HAP-1 (cell line): ENCODE results near the gene SHC4.
A peak's percentile ranks its signal among the peaks of the same experiment; 100 is the strongest.

Source experiments
- DNase-seq, 2 experiments: peaks; one replicate each; pipeline ENCODE4 v3.0.0-alpha.2; 2016 to 2020; ENCODE audit warnings: low spot score in 2 of 2
- H3K27me3 ChIP-seq: fragments of 250-450 bp; sonication (Bioruptor Pico); 2 replicates; pipeline ENCODE4 v1.5.1; 2020; ENCODE audit warnings: low read depth, mild to moderate bottlenecking, moderate library complexity
- H3K36me3 ChIP-seq: fragments of 250-450 bp; sonication (Bioruptor Pico); replicated peaks from 2 replicates; pipeline ENCODE4 v1.5.1; 2020; ENCODE audit warnings: mild to moderate bottlenecking
- H3K4me1 ChIP-seq: fragments of 250-450 bp; sonication (Bioruptor Pico); 2 replicates; pipeline ENCODE4 v1.5.1; 2020; ENCODE audit warnings: mild to moderate bottlenecking
- H3K4me3 ChIP-seq: fragments of 250-450 bp; sonication (Bioruptor Pico); 2 replicates; pipeline ENCODE4 v1.5.1; 2020; ENCODE audit warnings: mild to moderate bottlenecking, moderate library complexity
- H3K9me3 ChIP-seq: fragments of 250-450 bp; sonication (Bioruptor Pico); 2 replicates; pipeline ENCODE4 v1.5.1; 2020; ENCODE audit warnings: mild to moderate bottlenecking, moderate library complexity
- in situ Hi-C: fragments of 300-500 bp; cut with MboI; formaldehyde crosslinking; loops from 3 replicates; pipeline ENCODE4 v1.14.3; 2020; ENCODE audit warnings: low sequenced_read_pairs, inconsistent platforms, mixed read lengths

SHC4 gene

DNA sequence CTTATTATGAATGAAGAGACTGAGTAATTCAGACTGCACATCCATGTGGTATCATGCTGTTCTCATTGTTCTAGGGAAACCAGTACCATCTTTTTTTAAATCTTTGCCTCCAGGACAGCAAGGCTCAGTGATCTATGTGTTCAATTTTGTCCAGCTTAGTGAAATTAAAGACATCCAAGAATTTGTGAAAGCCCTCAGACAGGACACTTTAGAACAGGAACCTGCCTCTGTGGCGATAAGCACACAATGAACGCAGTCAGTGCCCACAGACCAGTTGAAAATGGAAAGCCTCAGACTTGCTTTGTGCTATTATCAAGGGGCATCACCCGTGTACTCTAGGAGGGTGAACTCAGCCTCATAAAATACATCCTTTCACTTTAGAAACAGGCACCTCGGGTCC, 65.7 kb downstream of the SHC4 start:
- in situ Hi-C loops, result no loop called here
- Histone ChIP-seq H3K4me3 (no peak overlapping the region), H3K4me1 (no peaks in the 10 kb centered on the region; the same call in 1 of the 2 replicates), H3K27me3 (no peaks in the 10 kb centered on the region), H3K9me3 (no peaks in the 10 kb centered on the region), H3K36me3 (no peaks in the 10 kb centered on the region)
- no peak for DNase-seq

DNA sequence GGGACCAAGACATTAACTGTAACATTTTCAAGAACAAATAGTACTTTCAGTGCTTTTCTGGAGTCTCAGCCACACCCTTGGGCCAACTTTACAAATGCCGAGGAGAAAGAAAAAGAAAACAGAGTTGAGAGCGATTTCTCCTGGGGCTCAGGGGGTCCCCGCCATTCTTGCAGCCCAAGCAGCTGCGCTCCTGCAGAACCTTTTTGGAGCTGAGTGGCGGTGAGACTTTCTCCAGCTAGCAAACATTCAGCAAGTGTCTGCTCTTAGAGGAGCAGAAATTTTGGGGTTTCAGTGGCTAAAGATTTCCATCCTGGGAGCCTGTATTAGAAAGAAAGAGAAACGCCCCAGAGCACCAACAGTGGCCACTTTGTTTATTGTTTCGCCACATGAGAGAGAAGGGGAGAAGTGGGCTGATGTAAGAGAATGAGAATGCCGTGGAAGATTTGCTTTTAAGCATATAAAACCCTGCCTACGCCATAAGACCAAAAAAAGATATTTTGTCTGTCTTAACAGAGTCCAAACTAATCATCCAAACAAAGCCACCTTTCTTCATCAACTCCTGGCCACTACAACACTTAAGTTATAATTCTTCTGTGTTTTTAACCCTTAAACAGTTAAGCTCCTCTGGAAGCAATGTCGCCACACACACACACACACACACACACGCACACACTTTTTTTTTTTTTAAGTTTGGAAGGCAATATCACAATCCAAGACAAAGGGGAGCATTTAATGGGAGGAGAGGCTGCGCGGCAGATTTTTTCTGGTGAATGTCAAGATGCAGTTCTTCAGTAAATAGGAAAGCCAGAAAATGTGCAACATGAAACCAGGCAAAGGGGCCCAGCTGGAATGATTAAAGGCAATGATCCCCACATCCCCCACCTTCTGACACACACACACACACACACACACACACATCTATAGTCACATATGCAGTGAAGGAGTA, 66.6 kb downstream of the SHC4 start:
- no peaks in the 10 kb centered on the region for H3K9me3 ChIP-seq
- no peaks in the 10 kb centered on the region; the same call in 1 of the 2 replicates for H3K4me1 ChIP-seq
- DNase-seq, result no peak
- H3K36me3 ChIP-seq, result no peaks in the 10 kb centered on the region
- in situ Hi-C loops, result no loop called here
- no peaks in the 10 kb centered on the region for H3K27me3 ChIP-seq
- H3K4me3 ChIP-seq, result no peak overlapping the region

DNA sequence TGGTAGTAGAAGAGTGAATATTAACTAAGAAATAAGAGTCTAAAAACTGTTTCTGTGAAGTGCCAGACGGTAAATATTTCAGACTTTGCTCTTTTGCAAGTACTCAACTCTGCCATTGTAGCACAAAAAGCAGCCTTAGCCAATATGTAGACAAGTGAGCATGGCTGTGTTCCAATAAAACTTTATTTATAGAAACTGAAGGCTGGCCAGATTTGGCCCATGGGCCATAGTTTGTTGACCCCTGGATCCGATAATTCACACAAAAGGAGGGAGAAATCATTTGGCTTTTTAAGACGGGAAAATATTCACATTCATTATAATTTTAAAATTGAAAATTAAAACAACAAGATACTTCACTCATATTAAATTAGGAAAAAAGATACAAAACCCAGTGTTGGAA, 70.4 kb downstream of the SHC4 start:
- DNase-seq, result no peak
- Histone ChIP-seq H3K9me3 (no peaks in the 10 kb centered on the region), H3K27me3 (no peaks in the 10 kb centered on the region), H3K4me1 (peaks cover 6% of the 10 kb centered on the region), H3K4me3 (no peak overlapping the region), H3K36me3 (no peaks in the 10 kb centered on the region)
- in situ Hi-C loops, result no loop called here

DNA sequence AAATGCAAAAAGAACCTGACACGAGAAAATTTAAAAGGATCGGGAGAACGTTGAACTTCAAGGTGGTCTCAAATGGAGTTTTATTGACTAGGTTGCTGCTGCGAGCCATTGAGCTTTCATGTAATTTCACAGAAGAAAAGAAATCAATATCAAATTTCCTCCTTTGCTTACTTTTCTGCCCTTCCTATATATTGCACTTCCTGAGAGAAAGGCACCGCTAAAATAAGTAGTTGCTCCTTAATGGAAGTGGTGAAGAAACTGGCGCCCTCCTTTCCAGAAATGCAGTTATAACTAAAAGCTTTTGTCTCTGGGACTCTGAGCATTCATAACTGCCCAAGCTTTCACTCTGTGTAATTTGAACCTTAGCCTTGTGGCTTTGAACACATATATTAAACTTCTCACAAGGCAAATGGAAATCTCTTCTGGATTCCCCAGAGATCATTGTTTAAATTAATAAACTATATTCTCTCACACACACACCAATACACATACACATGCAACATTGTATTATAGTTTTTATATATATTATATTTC, 72.4 kb downstream of the SHC4 start:
- DNase-seq, result peak in 1 of 2 experiments; percentile 22
- in situ Hi-C loops, result no loop called here
- Histone ChIP-seq H3K27me3 (no peaks in the 10 kb centered on the region), H3K4me1 (peaks cover 6% of the 10 kb centered on the region), H3K9me3 (no peaks in the 10 kb centered on the region), H3K4me3 (no peak overlapping the region), H3K36me3 (no peaks in the 10 kb centered on the region)

GRCh38 chr15:48890375-48890972, 73.2 kb downstream of the SHC4 start:
- no peak for DNase-seq
- in situ Hi-C loops, result no loop called here
- no peaks in the 10 kb centered on the region for H3K27me3 ChIP-seq
- no peaks in the 10 kb centered on the region for H3K36me3 ChIP-seq
- H3K4me3 ChIP-seq, result no peak overlapping the region
- no peaks in the 10 kb centered on the region for H3K9me3 ChIP-seq
- H3K4me1 ChIP-seq, result peaks cover 6% of the 10 kb centered on the region

DNA sequence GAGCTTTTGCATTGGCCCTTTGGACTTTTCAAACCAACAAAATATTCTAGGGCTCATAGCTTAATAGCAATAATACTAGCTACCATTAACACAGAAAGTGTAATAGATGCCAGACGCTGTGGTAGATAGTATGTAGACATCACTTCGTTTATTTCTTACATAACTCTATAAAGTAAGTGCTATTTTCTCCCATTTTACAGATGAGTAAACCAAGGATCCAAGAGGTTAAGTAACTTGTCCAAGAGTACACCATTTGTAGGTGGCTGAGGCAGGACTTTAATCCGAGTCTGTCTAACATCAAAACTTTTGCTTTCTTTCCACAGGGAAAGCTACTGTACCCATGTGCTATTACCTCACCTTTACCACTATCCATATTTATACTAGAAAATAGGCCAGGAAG, 73.8 kb downstream of the SHC4 start:
- Histone ChIP-seq H3K4me3 (no peak overlapping the region), H3K36me3 (no peaks in the 10 kb centered on the region), H3K4me1 (peaks cover 6% of the 10 kb centered on the region), H3K9me3 (no peaks in the 10 kb centered on the region), H3K27me3 (no peaks in the 10 kb centered on the region)
- no peak for DNase-seq
- in situ Hi-C loops, result no loop called here

- DNase-seq, result no peak
- no peak overlapping the region for H3K4me3 ChIP-seq
- in situ Hi-C loops, result no loop called here
These were observed 74.9 kb downstream of the SHC4 start for GRCh38 chr15:48888836-48889235.

DNA sequence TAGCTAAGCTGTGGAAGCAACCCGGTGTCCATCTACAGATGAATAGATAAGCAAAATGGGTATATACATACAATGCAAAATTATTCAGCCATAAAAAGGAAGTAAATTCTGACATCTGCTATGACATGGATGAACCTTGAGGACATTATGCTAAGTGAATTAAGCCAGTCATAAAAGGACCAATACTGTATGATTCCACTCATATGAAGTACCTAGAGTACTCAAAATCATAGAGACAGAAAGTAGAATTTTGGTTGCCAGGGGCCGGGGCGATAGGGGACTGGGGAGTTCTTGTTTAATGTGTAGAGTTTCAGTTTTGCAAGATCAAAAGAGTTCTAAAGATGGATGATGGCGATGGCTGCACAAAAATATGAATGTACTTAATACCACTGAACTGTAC, 75.5 kb downstream of the SHC4 start:
- Histone ChIP-seq H3K4me3 (no peak overlapping the region), H3K9me3 (no peaks in the 10 kb centered on the region), H3K27me3 (no peaks in the 10 kb centered on the region), H3K4me1 (peaks cover 6% of the 10 kb centered on the region), H3K36me3 (no peaks in the 10 kb centered on the region)
- in situ Hi-C loops, result no loop called here
- DNase-seq, result no peak

More at GRCh38 chr15:48888836-48889235, 74.9 kb downstream of the SHC4 start:
- Histone ChIP-seq H3K4me1 (peaks cover 6% of the 10 kb centered on the region), H3K9me3 (no peaks in the 10 kb centered on the region), H3K36me3 (no peaks in the 10 kb centered on the region), H3K27me3 (no peaks in the 10 kb centered on the region)

DNA sequence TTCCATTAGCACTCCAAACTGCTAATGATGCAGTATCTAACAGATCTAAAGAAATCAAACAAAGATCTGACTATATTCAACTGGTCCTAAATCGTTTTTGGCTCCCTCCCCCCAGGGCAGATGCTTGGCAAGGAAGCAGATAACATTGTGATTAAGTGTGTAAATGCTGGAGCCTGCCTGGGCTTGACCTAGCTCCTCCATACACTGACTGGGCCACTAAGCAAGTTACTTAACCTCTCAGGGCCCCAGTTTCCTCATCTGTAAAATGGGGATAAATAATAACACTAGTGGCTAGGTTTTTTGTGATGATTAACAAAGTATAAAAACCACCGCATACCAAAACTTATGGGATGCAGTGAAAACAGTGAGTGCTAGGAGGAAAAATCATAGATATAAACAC, 76.6 kb downstream of the SHC4 start:
- DNase-seq, result no peak

DNA sequence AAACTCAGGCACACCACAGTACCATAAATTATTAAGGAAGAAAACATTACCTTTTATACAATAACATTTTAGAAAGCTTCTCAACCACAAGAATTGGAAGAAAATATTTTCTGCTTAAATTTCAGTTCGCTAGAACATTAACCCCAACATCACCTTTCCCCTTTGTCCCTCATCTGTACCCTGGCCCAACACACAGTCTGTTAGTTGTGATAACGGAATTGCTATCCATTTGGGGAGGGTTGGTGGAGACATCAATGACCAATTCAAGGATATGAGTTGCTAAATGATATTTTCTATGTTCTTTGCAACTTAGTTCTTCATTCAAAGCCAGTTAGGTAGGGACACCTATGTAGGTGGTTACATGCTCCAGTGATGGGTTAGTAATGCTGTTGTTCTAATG, 80.0 kb downstream of the SHC4 start:
- Histone ChIP-seq H3K9me3 (no peaks in the 10 kb centered on the region), H3K27me3 (no peaks in the 10 kb centered on the region), H3K36me3 (no peaks in the 10 kb centered on the region), H3K4me1 (peaks cover 6% of the 10 kb centered on the region), H3K4me3 (no peak overlapping the region)
- DNase-seq, result no peak
- in situ Hi-C loops, result no loop called here

More for the DNA sequence above, 76.6 kb downstream of the SHC4 start:
- Histone ChIP-seq H3K4me1 (peaks cover 6% of the 10 kb centered on the region), H3K36me3 (no peaks in the 10 kb centered on the region), H3K27me3 (no peaks in the 10 kb centered on the region), H3K9me3 (no peaks in the 10 kb centered on the region), H3K4me3 (no peak overlapping the region)
- in situ Hi-C loops, result no loop called here

DNA sequence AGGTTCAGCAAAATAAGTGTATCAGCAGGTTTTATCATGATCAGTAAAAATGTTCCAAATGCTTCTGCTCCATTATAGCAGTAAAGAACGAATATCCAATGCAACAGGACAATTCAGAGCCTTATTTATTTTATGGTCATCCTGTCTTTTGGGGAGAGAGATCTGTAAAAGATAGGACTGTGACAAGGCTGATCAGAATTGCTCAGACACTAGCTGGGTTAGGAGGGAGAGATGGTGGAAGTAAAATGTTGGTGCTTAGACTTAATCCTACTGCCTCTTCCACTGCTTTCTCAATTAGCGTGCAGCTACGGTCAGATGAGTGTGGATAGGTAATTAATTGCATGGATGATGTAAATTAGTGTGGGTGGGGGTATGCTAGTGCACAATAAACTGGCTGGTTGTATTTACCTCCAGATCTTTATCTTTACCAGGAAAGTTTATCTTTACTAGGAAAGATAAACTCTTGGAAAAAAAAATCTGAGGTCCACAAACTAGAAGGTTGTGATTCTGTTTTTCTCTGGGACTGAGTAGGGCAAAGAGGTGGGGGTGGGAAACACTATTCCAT, 83.6 kb downstream of the SHC4 start:
- Histone ChIP-seq H3K36me3 (no peaks in the 10 kb centered on the region), H3K4me3 (no peak overlapping the region; the same call in 1 of the 2 replicates), H3K27me3 (no peaks in the 10 kb centered on the region), H3K4me1 (peaks cover 12% of the 10 kb centered on the region), H3K9me3 (no peaks in the 10 kb centered on the region)
- no peak for DNase-seq
- in situ Hi-C loops, result no loop called here

DNA sequence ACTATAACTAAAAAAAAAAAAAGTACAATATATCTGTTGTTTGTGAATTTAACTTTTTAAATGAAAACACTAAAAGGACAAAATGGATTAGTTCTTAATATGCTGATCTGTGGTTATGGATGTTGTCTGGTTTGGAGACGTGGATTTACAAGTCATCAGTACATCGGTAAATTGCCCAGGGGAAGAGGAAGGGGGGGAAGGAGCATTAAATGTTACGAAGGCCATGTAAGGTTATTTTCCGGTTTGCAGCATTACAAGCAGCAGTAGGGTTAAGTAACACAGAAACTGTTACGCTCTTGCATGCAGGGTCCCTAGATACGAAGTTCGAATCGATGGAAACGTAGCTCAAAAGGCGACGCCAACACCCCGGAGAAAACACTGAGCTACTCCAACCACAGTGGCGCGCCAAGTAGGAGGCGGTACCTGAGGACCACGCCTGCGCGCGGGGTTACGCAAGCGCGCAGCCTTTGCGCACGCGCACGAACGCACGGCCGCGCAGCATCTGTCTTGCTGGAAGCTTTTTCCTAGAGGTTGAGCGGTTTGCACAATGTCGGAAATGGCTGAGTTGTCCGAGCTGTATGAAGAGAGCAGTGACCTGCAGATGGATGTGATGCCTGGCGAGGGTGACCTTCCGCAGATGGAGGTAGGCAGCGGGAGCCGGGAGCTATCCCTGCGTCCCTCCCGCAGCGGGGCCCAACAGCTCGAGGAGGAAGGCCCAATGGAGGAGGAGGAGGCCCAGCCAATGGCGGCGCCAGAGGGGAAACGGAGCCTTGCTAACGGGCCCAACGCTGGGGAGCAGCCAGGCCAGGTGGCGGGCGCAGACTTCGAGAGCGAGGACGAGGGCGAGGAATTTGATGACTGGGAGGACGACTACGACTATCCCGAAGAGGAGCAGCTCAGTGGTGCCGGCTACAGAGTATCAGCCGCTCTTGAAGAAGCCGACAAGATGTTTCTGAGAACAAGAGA, 85.8 kb downstream of the SHC4 start, which contains the start of gene EID1:
Gene EID1 (plus strand): TSS at position 505 of the 966 bp plus-strand sequence. CDS start 43 bp downstream, at position 548.
- Histone ChIP-seq H3K4me1 (peaks cover 15% of the 10 kb centered on the region), H3K4me3 (peak within 1 kb of the TSS; percentile 83), H3K36me3 (no peaks in the 10 kb centered on the region), H3K9me3 (no peaks in the 10 kb centered on the region), H3K27me3 (no peaks in the 10 kb centered on the region)
- peak; percentile 88 to 92 for DNase-seq
- in situ Hi-C loops, result no loop called here

DNA sequence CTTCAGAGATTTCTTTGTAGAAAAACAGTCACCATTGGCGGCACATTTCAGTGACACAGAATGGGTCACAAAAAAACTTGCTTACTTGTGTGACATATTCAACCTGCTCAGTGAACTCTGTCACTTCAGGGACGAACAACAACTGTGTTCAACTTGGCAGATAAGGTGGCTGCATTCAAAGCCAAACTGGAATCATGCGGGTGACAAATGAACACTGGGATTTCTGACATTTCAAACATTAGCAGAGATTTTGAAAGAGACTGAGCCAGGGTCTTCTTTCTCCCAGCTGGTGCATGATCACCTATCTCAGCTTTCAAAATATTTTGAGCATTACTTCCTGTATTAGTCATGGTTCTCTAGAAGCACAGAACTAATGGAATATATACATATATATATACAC, 87.7 kb downstream of the SHC4 start:
- H3K4me1 ChIP-seq, result peaks cover 15% of the 10 kb centered on the region
- no peak overlapping the region for H3K4me3 ChIP-seq
- H3K9me3 ChIP-seq, result no peaks in the 10 kb centered on the region
- no peak for DNase-seq
- H3K36me3 ChIP-seq, result no peaks in the 10 kb centered on the region
- in situ Hi-C loops, result no loop called here
- H3K27me3 ChIP-seq, result no peaks in the 10 kb centered on the region
